ENCODE results near the gene SND1.

Gene SND1

DNA sequence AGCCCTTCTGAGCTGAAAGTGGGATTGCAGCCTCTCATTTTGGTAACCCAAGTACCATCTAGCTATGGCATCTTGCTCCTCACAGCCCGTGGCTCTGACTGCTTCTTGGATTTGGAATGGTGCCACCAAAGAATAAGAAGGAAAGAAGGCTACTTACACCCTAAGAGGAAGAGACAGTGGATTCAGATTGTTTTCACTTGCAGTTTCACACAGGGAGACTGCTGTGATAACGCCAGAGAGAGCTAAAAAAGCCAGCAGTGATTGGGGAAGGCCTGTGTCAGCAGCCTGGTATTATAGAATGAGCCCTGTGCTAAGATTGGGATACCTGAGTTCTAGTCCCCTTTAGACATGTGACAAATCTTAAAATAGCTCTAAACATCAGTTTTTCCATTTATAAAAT lies 382.8 kb downstream of the SND1 start:
- H3F3A ChIP-seq (ENCODE audit: insufficient read depth, low read length): no peaks in the 10 kb centered on the region
- peaks cover 10% of the 10 kb centered on the region; the same call in 1 of the 2 replicates for H3K27me3 ChIP-seq (ENCODE audit: insufficient read depth, low read length)
- H3K4me2 ChIP-seq (ENCODE audit: low read length): no peak overlapping the region
- no peak overlapping the region for H2AFZ ChIP-seq (ENCODE audit: low read length)
- peaks cover 5% of the 10 kb centered on the region; the same call in 1 of the 2 replicates for H3K36me3 ChIP-seq (ENCODE audit: insufficient read depth, low read length)
- H3K27ac ChIP-seq (ENCODE audit: low read depth, low read length, poor library complexity, severe bottlenecking): no peak overlapping the region
- no peaks in the 10 kb centered on the region for H3K79me2 ChIP-seq (ENCODE audit: insufficient read depth, low read length)
- H4K20me1 ChIP-seq (ENCODE audit: insufficient read depth, low read length): no peaks in the 10 kb centered on the region
- no peaks in the 10 kb centered on the region for H3K9me2 ChIP-seq (ENCODE audit: low read depth, low read length)
- H3K9me3 ChIP-seq (ENCODE audit: low read length): no peaks in the 10 kb centered on the region
- H3K4me1 ChIP-seq (ENCODE audit: insufficient read depth, low read length, severe bottlenecking): peaks cover 24% of the 10 kb centered on the region
- TF ChIP-seq EZH2 (IDR thresholded peaks at IDR 0.05; ENCODE audit: borderline replicate concordance, low read length): no peak
- TF ChIP-seq, protein P1, sequence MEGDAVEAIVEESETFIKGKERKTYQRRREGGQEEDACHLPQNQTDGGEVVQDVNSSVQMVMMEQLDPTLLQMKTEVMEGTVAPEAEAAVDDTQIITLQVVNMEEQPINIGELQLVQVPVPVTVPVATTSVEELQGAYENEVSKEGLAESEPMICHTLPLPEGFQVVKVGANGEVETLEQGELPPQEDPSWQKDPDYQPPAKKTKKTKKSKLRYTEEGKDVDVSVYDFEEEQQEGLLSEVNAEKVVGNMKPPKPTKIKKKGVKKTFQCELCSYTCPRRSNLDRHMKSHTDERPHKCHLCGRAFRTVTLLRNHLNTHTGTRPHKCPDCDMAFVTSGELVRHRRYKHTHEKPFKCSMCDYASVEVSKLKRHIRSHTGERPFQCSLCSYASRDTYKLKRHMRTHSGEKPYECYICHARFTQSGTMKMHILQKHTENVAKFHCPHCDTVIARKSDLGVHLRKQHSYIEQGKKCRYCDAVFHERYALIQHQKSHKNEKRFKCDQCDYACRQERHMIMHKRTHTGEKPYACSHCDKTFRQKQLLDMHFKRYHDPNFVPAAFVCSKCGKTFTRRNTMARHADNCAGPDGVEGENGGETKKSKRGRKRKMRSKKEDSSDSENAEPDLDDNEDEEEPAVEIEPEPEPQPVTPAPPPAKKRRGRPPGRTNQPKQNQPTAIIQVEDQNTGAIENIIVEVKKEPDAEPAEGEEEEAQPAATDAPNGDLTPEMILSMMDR (IDR thresholded peaks at IDR 0.05; ENCODE audit: low read length): no peak
- H3K4me3 ChIP-seq (ENCODE audit: low read depth, low read length, poor library complexity, severe bottlenecking): no peak overlapping the region
- no peak overlapping the region for H3K9ac ChIP-seq (ENCODE audit: low read length)

DNA sequence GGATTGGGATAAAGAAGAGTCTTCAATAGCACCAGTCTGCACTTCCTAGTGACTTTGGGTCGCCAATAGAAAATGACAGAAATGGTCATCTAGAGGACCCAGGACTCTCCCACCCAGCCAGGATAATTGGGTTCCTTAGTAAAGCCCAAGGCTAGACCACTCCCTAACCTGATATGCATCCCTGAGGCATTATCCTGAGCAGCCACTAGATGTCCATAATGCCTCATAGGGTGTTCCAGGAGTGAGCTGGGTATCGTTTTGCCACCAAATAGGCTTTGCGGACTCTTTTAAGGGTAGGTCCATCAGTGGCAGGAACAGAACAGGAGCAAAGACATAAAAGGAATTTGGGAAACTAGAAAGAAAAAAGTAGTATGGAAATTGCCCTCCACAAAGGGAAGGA lies 383.7 kb downstream of the SND1 start:
- Histone ChIP-seq H3K9me2 (ENCODE audit: low read depth, low read length) (no peaks in the 10 kb centered on the region), H3K9me3 (ENCODE audit: low read length) (no peaks in the 10 kb centered on the region), H3K4me2 (ENCODE audit: low read length) (no peak overlapping the region), H3F3A (ENCODE audit: insufficient read depth, low read length) (no peaks in the 10 kb centered on the region), H3K79me2 (ENCODE audit: insufficient read depth, low read length) (no peaks in the 10 kb centered on the region), H3K27me3 (ENCODE audit: insufficient read depth, low read length) (peaks cover 10% of the 10 kb centered on the region; the same call in 1 of the 2 replicates), H3K36me3 (ENCODE audit: insufficient read depth, low read length) (no peaks in the 10 kb centered on the region; the same call in 1 of the 2 replicates), H3K4me1 (ENCODE audit: insufficient read depth, low read length, severe bottlenecking) (peaks cover 18% of the 10 kb centered on the region), H3K27ac (ENCODE audit: low read depth, low read length, poor library complexity, severe bottlenecking) (no peak overlapping the region), H2AFZ (ENCODE audit: low read length) (no peak overlapping the region), H3K9ac (ENCODE audit: low read length) (no peak overlapping the region), H4K20me1 (ENCODE audit: insufficient read depth, low read length) (no peaks in the 10 kb centered on the region), H3K4me3 (ENCODE audit: low read depth, low read length, poor library complexity, severe bottlenecking) (no peak overlapping the region)
- no peak for TF ChIP-seq EZH2 (IDR thresholded peaks at IDR 0.05; ENCODE audit: borderline replicate concordance, low read length)
- TF ChIP-seq, protein P1 (IDR thresholded peaks at IDR 0.05; ENCODE audit: low read length): peak; percentile 50

DNA sequence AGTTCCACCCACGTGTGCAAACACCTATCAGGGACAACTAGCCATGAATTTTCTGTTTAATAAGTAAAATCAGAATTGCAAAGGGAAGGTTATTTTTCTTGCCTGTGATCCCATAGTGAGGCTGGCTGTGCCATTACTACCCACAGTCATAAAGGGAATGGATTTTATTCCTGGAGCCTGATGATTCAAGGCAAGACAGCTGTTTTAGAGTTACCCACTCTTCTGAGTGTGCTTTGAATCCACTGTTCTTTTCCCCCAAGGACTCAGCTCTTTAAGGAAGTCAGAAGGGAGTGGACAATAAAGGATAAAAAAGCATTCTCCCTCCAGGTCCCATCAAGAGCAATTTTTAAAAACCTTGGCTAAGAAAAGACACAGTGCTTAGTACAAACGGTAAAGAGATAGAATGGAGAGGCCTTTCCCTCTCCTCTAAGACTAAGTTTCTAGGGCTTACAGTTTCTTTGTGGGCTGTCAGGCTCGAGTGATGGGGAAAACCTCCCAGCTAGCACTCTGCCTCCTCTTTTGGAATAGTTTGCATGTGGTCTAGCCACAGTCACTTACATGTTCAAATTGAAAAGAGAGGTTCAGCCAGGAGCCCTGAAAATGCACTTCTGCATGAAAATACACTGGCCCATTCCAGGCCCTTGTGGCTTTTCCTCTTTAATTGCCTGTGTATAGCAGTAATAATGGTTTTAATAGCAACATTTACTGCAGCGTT lies 384.4 kb downstream of the SND1 start:
- Histone ChIP-seq H3K9ac (ENCODE audit: low read length) (no peak overlapping the region), H3K27ac (ENCODE audit: low read depth, low read length, poor library complexity, severe bottlenecking) (no peak overlapping the region), H3K9me3 (ENCODE audit: low read length) (no peaks in the 10 kb centered on the region), H3K79me2 (ENCODE audit: insufficient read depth, low read length) (no peaks in the 10 kb centered on the region), H3K4me1 (ENCODE audit: insufficient read depth, low read length, severe bottlenecking) (peaks cover 17% of the 10 kb centered on the region), H2AFZ (ENCODE audit: low read length) (no peak overlapping the region), H3K36me3 (ENCODE audit: insufficient read depth, low read length) (no peaks in the 10 kb centered on the region; the same call in 1 of the 2 replicates), H3K4me2 (ENCODE audit: low read length) (no peak overlapping the region), H3F3A (ENCODE audit: insufficient read depth, low read length) (no peaks in the 10 kb centered on the region), H3K4me3 (ENCODE audit: low read depth, low read length, poor library complexity, severe bottlenecking) (no peak overlapping the region), H4K20me1 (ENCODE audit: insufficient read depth, low read length) (no peaks in the 10 kb centered on the region), H3K27me3 (ENCODE audit: insufficient read depth, low read length) (peaks cover 10% of the 10 kb centered on the region; the same call in 1 of the 2 replicates), H3K9me2 (ENCODE audit: low read depth, low read length) (no peaks in the 10 kb centered on the region)
- TF ChIP-seq EZH2 (IDR thresholded peaks at IDR 0.05; ENCODE audit: borderline replicate concordance, low read length): no peak
- TF ChIP-seq, protein P1 (IDR thresholded peaks at IDR 0.05; ENCODE audit: low read length): no peak

All from OCI-LY1 (cell line).